Fibroblast of skin of back (primary cell): ENCODE data around the gene PRR12. TPM values are rescaled to one million over a fixed set of nuclear protein-coding genes. Genes with fewer than 3 reads are reported as not detected.

Experiments used
- DNase-seq: peaks from one replicate; pipeline ENCODE4 v3.0.0-alpha.2; 2013
- polyA plus RNA-seq, 2 experiments: library from polyadenylated mRNA; unstranded; fragments of 120-200 nt; gene quantifications; one replicate each; pipeline ENCODE4 v1.2.1, GENCODE V29; 2013; ENCODE audit not compliant: insufficient read length in 2 of 2

The PRR12 gene
- 20.9 TPM for polyA plus RNA-seq (2013, experiment 1 of 2; ENCODE audit: insufficient read length)
- polyA plus RNA-seq (2013, experiment 2 of 2; ENCODE audit: insufficient read length), result 14.6 TPM

- DNase-seq, result peak; percentile 83
Measured at GRCh38 chr19:49590971-49591730, at the start of gene PRR12. Gene PRR12 (plus strand): TSS chr19:49591182. CDS start chr19:49591655, 473 bp downstream.

GRCh38 chr19:49541914-49542313 lies 49.1 kb upstream of the PRR12 start:
- no peak for DNase-seq

GRCh38 chr19:49542446-49542845 lies 48.5 kb upstream of the PRR12 start:
- DNase-seq, result no peak

GRCh38 chr19:49543032-49543431 lies 48.0 kb upstream of the PRR12 start:
- no peak for DNase-seq

- DNase-seq, result no peak
Measured at GRCh38 chr19:49544154-49544553, 46.8 kb upstream of the PRR12 start.

- peak; percentile 85 for DNase-seq
Measured at GRCh38 chr19:49546825-49547565, 44.0 kb upstream of the PRR12 start.

- no peak for DNase-seq
Measured at GRCh38 chr19:49549045-49549444, 41.9 kb upstream of the PRR12 start.

- DNase-seq, result no peak
Measured at GRCh38 chr19:49551531-49551930, 39.5 kb upstream of the PRR12 start.

- no peak for DNase-seq
Measured at GRCh38 chr19:49552749-49553148, 38.2 kb upstream of the PRR12 start.

GRCh38 chr19:49553451-49554271 lies 37.3 kb upstream of the PRR12 start:
- DNase-seq, result peak; percentile 67

GRCh38 chr19:49554701-49555181 lies 36.2 kb upstream of the PRR12 start:
- no peak for DNase-seq

GRCh38 chr19:49555600-49556411 lies 35.2 kb upstream of the PRR12 start:
- peak; percentile 41 for DNase-seq

- no peak for DNase-seq
Measured at GRCh38 chr19:49556412-49557398, 34.3 kb upstream of the PRR12 start.

GRCh38 chr19:49557641-49558325 lies 33.2 kb upstream of the PRR12 start:
- DNase-seq, result no peak

GRCh38 chr19:49558591-49558990 lies 32.4 kb upstream of the PRR12 start:
- DNase-seq, result no peak

- no peak for DNase-seq
Measured at GRCh38 chr19:49559443-49559842, 31.5 kb upstream of the PRR12 start.

GRCh38 chr19:49559928-49560327 lies 31.1 kb upstream of the PRR12 start:
- no peak for DNase-seq

- DNase-seq, result no peak
Measured at GRCh38 chr19:49560358-49560900, 30.6 kb upstream of the PRR12 start.

- DNase-seq, result no peak
Measured at GRCh38 chr19:49564616-49565045, 26.4 kb upstream of the PRR12 start.

GRCh38 chr19:49565261-49565660 lies 25.7 kb upstream of the PRR12 start:
- no peak for DNase-seq
